Keratinocyte (primary cell): ENCODE results near the gene DMRTB1.

Experiments used
- CTCF ChIP-seq, 3 experiments: IDR thresholded peaks in 1 of 3; conservative IDR thresholded peaks in 1 of 3; optimal IDR thresholded peaks in 1 of 3; 2 replicates in 2 of 3; 3 replicates in 1 of 3; pipeline versions ENCODE3 to v1.5.1; 2011; ENCODE audit warnings: low read length in 3 of 3, mild to moderate bottlenecking in 3 of 3, moderate library complexity in 2 of 3, control low read depth in 1 of 3, inconsistent platforms in 1 of 3; ENCODE audit not compliant: insufficient read depth in 2 of 3; ENCODE audit errors: extremely low read depth in 1 of 3
- EZH2 ChIP-seq: IDR thresholded peaks from one replicate; pipeline ENCODE4 v1.6.1; 2012; ENCODE audit warnings: inconsistent platforms, mild to moderate bottlenecking, low read length, moderate library complexity

GRCh38 chr1:53511933-53512806 is 53.0 kb downstream of the DMRTB1 start:
- TF ChIP-seq CTCF (optimal IDR thresholded peaks at IDR 0.05 in 1 of 3, IDR thresholded peaks at IDR 0.05 in 1 of 3, conservative IDR thresholded peaks at IDR 0.05 in 1 of 3; ENCODE audit: extremely low read depth in 1 of 3, insufficient read depth in 2 of 3, low read length in 3 of 3) (no peak), EZH2 (no peak)
